ENCODE measurements around the gene PADI3. TPM values are rescaled to one million over a fixed set of nuclear protein-coding genes. Genes with fewer than 3 reads are reported as not detected.

PADI3 gene
- not detected for total RNA-seq

- no peaks in the 10 kb centered on the region for H3K9me3 ChIP-seq
- no peak for DNase-seq
- H3K4me3 ChIP-seq: no peak within 1 kb of the TSS
- H3K27me3 ChIP-seq: no peaks in the 10 kb centered on the region
- peaks cover 0 to 7% (median 0%) of the 10 kb centered on the region in 4 donors for H3K4me1 ChIP-seq
- no peak for TF ChIP-seq POLR2A (IDR thresholded peaks at IDR 0.05)
- H3K36me3 ChIP-seq: no peaks in the 10 kb centered on the region
- no peak within 1 kb of the TSS for H3K27ac ChIP-seq
These were observed at the start of gene PADI3 for GRCh38 chr1:17248781-17249180. Gene PADI3 (plus strand): TSS chr1:17249098. CDS start chr1:17249138, 40 bp downstream.

- Histone ChIP-seq H3K4me3 (no peak overlapping the region), H3K4me1 (no peaks in the 10 kb centered on the region), H3K27me3 (no peaks in the 10 kb centered on the region), H3K36me3 (no peaks in the 10 kb centered on the region), H3K9me3 (no peaks in the 10 kb centered on the region), H3K27ac (no peak overlapping the region)
- peak in 2 of 3 donors; percentile 28 to 43 for DNase-seq
- TF ChIP-seq CTCF (IDR thresholded peaks at IDR 0.05) (no peak), POLR2A (IDR thresholded peaks at IDR 0.05) (no peak)
These were observed 49.4 kb upstream of the PADI3 start for GRCh38 chr1:17199267-17200044.

GRCh38 chr1:17200246-17200645 is 48.7 kb upstream of the PADI3 start:
- no peak overlapping the region for H3K27ac ChIP-seq
- H3K9me3 ChIP-seq: no peaks in the 10 kb centered on the region
- no peaks in the 10 kb centered on the region for H3K4me1 ChIP-seq
- H3K36me3 ChIP-seq: no peaks in the 10 kb centered on the region
- no peaks in the 10 kb centered on the region for H3K27me3 ChIP-seq
- no peak overlapping the region for H3K4me3 ChIP-seq
- TF ChIP-seq CTCF (IDR thresholded peaks at IDR 0.05): no peak
- TF ChIP-seq POLR2A (IDR thresholded peaks at IDR 0.05): no peak
- DNase-seq: no peak

- Histone ChIP-seq H3K4me1 (no peaks in the 10 kb centered on the region), H3K9me3 (no peaks in the 10 kb centered on the region), H3K4me3 (no peak overlapping the region), H3K27ac (no peak overlapping the region), H3K27me3 (no peaks in the 10 kb centered on the region), H3K36me3 (no peaks in the 10 kb centered on the region)
- TF ChIP-seq CTCF (IDR thresholded peaks at IDR 0.05) (no peak), POLR2A (IDR thresholded peaks at IDR 0.05) (no peak)
- DNase-seq: peak in 1 of 3 donors; percentile 11
These were observed 48.1 kb upstream of the PADI3 start for GRCh38 chr1:17200756-17201155.

GRCh38 chr1:17201201-17202021 is 47.5 kb upstream of the PADI3 start:
- no peak overlapping the region for H3K27ac ChIP-seq
- TF ChIP-seq POLR2A (IDR thresholded peaks at IDR 0.05) (no peak), CTCF (IDR thresholded peaks at IDR 0.05) (no peak)
- peak in 2 of 3 donors; percentile 22 to 36 for DNase-seq
- H3K27me3 ChIP-seq: no peaks in the 10 kb centered on the region
- no peaks in the 10 kb centered on the region for H3K9me3 ChIP-seq
- H3K36me3 ChIP-seq: no peaks in the 10 kb centered on the region
- H3K4me3 ChIP-seq: no peak overlapping the region
- H3K4me1 ChIP-seq: no peaks in the 10 kb centered on the region

Measured in Peyer's patch (tissue), 4 donors.